NCI-H460 (cell line): ENCODE measurements around the gene CLCN6. TPM values are rescaled to one million over a fixed set of nuclear protein-coding genes. Genes with fewer than 3 reads are reported as not detected.

ENCODE experiments used
- DNase-seq: peaks from one replicate; pipeline ENCODE4 v3.0.0-alpha.2; 2016; ENCODE audit warnings: low read depth; ENCODE audit errors: extremely low read depth
- total RNA-seq: library from RNA; depleted of rRNA; stranded (reverse); fragments of >200 nt; shearing (Covaris generic); gene quantifications from 2 replicates; pipeline ENCODE4 v1.2.3, GENCODE V29; 2014

The CLCN6 gene
- total RNA-seq, 1 experiment from 2014 or later, result 6.5 TPM

DNA sequence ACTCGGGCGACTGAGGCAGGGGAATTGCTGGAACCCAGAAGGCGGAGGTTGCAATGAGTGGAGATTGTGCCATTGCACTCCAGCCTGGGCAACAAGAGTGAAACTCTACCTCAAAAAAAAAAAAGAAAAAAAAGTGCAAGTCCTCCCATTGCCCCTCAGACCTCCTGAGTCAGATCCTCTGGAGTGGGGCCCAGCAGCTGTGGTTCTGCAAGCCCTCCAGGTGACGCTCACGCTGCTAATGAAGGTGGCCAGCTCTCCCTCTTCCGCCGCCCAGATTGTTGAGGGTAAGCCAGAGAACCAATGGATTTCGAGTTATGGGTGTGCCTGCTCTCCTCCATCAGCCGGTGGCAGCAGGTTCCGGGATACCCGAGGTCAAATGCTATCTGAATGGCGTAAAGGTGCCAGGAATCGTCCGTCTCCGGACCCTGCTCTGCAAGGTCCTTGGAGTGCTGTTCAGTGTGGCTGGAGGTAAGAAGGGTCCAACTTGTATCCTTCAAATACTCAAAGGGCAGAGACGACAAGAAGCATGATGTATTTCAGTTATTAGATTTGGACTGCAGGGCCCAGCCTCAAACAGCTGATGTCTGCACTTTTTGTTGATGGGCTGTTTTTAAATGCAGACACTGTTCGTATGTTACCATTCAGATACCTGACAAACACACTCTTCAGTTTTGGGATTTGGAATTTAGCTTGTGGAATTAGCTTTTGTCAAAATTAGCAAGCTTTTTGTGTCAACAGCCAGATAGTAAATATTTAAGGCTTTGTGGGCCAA lies 17.6 kb downstream of the CLCN6 start:
- DNase-seq, result no peak

DNA sequence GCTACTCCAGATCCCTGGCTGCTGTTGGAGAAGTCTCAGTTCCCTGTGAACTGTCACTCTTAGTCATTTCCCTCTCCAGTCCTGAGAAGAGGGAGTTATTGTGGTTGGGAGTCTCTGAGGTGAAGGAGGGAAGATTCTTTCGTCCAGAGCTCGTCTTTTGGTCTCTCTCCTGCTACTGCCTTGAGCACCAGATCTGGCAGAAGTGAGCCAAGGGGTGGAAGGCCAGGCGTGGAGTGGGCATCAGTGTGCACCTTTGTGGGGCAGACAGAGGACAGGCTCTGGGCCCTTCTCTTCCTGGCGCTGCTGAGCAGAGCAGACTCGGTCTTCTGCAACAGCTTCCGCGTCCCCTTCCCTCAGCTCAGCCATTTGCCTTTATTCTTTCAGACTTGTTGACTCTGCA lies 19.1 kb downstream of the CLCN6 start:
- no peak for DNase-seq

DNA sequence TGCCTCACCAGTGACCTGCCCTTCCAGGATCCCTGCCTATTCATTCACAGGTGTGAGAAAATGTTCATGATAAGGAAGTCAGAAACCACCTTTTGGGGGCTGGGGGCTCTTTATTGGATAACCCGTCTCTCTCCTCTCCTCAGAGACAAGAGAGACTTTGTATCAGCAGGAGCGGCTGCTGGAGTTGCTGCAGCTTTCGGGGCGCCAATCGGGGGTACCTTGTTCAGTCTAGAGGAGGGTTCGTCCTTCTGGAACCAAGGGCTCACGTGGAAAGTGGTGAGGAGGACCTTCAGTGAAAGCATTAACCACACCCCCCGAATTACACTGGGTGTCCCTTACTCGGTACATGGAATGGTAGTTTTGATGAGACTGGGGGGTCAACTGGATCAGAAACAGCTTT lies 21.0 kb downstream of the CLCN6 start:
- DNase-seq, result no peak

DNA sequence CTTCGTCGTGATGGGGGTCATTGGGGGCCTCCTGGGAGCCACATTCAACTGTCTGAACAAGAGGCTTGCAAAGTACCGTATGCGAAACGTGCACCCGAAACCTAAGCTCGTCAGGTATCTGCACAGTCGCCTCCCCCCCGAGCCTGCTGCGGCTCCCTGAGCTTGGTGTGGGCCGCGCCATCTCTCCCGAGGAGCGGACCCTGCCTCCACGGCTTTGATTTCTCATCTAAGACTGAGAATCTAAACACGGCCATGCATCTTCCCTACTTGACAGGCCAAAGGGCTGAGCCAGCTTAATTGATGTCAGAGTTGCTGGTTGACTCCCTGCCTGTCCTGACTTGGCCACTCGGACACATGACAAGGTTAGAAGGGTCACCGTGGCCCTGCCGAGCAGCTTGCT lies 22.5 kb downstream of the CLCN6 start:
- DNase-seq, result no peak

DNA sequence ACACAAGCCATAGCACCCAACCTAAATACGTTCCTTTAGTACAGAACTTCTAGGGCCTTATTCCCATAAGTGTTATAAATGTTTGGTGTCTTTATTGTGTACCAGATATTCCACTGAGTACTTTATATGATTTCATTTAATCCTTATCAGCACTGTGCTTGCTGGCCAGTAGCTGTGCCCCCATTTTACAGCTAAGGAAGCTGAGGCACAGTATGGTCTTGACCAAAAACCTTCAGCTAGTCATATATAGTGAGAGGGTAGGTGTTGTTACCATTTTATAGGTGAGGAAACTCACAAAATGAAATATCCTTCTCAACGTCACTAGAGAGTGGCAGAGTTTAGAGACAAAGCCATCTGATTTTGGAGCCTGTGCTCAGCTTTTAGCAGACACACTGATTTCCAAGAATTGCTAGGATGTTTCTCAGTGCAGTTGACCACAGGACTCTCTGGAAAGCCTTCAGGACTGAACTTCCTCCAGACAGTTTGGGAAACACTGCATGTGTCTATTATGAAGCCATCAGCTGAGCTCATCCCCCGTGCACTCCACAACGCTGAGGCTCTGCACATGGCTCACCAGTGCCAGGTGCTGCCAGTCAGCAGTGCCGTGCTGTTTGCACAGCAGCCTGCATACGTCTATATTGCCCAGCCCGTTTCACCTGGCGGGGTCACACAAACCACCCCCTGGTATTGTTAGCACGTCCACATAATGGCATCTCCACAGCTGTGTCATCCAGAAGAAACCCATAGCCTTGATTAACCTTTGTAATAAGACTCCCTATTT lies 26.1 kb downstream of the CLCN6 start:
- no peak for DNase-seq

DNA sequence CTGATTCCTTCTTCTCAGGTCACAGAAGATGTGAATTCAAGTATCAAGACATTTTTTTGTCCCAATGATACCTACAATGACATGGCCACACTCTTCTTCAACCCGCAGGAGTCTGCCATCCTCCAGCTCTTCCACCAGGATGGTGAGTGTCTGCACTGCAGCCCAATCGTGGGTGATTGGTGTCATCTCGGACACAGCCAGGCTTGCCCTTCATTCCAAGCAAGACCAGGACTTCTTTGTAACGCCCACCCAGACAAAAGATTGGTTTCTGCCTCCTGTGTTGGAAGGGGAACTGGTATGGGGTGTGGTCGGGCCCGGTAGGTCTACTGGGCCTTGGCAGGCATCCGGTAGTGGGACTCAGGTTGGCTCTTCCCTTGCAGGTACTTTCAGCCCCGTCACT lies 27.5 kb downstream of the CLCN6 start:
- DNase-seq, result no peak

DNA sequence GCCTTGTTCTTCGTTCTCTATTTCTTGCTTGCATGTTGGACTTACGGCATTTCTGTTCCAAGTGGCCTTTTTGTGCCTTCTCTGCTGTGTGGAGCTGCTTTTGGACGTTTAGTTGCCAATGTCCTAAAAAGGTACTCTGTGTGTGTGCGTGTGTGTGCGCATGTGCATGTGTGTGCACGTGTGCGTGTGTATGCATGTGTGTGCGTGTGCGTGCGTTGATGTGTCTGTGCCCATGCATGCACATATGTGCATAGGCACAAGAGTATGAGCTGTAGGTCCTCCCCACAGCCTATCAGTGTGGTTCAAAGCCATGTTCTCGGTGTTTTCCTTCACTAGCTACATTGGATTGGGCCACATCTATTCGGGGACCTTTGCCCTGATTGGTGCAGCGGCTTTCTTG lies 27.9 kb downstream of the CLCN6 start:
- no peak for DNase-seq

DNA sequence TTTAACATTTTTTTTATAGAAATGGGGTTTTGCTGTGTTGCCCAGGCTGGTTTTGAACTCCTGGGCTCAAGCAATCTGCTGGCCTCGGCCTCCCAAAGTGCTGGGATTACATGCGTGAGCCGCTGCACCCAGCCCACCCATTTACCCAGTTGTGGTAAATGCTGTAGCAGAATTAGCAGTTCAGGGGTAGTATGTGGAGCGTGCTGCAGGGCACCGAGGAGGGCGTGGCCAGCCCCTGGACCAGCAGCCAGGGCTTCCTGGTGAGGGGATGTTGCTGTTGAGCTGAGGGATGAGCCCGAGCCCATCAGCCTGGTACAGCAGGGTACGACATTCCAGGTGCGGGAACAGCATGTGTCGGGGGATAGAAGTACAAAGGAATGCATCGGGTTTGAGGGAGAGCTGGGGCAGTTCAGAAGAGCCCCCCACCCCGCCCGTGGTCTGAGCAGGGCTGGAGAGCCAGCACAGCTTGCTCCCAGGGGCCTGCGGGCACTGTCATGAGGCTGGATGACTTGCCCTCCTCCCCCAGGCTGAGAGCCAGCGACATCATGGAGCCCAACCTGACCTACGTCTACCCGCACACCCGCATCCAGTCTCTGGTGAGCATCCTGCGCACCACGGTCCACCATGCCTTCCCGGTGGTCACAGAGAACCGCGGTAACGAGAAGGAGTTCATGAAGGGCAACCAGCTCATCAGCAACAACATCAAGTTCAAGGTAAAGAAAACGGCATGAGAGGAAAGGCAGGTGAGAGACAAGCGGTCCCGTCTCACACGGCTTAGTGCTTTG lies 29.6 kb downstream of the CLCN6 start:
- DNase-seq, result no peak

DNA sequence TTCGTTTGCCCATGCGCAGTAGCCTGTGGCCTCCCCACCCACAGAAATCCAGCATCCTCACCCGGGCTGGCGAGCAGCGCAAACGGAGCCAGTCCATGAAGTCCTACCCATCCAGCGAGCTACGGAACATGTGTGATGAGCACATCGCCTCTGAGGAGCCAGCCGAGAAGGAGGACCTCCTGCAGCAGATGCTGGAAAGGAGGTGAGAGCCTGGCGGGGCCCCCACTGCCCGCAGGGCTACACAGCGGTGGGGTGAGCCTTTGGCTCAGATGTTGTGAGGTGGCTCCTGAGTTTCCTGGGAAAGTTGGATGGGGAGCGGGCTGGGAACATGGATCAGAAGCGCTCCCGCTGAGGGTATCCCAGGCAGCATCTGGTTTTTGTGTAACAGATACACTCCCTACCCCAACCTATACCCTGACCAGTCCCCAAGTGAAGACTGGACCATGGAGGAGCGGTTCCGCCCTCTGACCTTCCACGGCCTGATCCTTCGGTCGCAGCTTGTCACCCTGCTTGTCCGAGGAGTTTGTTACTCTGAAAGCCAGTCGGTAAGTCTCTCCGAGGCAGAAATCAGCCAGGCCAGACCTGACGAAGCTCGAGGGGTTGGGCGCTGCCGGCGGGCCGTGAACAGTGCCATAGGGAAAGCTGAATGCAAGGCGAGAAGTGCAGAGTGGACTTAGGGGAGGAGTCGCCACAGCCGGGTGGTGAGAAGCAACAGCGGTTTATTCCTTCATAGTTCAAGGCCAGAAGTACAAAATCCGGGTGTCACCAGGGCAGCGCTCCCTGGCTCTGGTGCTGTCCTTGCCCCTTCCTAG lies 31.2 kb downstream of the CLCN6 start:
- no peak for DNase-seq

DNA sequence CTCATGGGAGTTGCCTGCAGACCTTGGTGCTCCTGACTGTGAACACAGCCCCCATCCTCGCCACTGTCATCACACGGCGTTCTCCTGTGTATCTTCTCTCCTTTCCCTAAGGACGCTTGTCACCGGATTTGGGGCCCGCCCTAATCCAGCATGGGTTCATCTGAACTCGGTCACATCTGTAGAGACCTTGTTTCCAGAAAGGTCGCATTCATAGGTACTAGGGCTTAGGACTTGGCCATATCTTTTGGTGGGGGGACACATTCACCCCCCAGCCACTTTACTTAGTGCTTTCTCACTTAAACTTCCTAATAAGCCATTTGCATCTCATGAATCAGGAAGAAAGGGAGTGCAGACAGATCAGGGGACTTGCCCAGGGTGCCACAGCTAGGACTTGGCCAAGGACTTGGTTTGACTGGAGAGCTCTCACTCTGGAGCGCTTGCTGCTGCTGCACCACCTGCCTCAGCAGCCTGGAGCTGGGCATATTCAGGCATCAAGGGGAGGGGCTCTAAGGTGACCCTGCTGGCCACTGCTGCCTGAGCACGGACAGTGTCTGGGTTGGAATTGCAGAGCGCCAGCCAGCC lies 31.9 kb downstream of the CLCN6 start:
- no peak for DNase-seq

DNA sequence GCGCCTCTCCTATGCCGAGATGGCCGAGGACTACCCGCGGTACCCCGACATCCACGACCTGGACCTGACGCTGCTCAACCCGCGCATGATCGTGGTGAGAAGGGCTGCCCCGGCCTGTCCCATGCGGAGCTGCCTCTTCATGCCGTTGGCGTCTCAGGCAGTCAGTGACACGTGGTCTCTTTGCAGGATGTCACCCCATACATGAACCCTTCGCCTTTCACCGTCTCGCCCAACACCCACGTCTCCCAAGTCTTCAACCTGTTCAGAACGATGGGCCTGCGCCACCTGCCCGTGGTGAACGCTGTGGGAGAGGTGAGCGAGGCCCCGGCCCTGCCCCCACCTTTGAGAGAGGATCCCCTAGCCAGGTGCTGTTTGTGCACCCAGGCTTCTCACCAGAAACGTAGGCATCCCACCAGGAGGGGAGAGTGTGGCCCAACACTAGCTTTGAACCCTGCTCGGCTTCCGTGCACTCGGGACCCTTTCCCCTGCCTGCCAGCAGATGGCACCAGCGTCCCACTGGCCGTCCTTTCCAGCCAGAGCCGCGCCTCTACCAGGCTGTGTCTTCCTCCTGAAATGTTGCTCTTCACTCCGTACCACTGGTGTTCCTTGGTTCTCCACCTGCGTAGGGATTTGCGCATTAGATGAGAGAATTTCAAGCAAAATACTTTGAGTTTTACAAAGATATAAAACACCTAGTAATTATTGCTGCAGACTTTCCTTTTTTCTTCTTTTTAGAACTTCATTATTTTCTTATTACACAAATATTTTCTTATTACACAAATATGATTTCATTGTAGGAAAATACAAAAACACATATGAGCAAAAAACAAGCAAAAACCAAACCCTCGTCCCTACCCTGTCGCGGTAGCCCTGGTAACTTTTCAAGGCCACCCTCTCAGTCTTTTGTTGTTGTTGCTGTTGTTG lies 32.6 kb downstream of the CLCN6 start:
- peak; percentile 42 for DNase-seq

DNA sequence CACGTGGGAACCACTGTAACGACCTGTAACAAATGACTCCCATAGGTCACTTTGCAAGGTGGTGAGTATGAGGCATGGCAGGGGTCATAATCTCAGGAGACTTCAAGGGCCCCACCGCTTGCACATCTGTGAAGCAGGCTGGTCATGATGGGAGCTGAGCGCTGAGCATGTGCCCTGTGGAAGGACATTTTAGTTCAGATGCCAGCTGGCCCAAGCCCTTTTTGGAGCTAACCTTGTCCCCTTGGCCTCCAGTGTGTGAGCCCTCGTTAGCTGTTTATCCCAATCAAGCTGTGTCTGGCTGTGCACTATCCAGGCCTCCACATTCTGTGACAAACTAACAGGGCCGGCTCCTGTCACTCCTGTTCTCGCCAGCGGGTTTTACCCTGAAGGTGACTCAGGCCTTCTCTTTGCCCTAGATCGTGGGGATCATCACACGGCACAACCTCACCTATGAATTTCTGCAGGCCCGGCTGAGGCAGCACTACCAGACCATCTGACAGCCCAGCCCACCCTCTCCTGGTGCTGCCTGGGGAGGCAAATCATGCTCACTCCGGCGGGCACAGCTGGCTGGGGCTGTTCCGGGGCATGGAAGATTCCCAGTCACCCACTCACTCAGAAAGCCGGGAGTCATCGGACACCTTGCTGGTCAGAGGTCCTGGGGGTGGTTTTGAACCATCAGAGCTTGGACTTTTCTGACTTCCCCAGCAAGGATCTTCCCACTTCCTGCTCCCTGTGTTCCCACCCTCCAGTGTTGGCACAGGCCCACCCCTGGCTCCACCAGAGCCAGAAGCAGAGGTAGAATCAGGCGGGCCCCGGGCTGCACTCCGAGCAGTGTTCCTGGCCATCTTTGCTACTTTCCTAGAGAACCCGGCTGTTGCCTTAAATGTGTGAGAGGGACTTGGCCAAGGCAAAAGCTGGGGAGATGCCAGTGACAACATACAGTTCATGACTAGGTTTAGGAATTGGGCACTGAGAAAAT lies 34.0 kb downstream of the CLCN6 start:
- no peak for DNase-seq

DNA sequence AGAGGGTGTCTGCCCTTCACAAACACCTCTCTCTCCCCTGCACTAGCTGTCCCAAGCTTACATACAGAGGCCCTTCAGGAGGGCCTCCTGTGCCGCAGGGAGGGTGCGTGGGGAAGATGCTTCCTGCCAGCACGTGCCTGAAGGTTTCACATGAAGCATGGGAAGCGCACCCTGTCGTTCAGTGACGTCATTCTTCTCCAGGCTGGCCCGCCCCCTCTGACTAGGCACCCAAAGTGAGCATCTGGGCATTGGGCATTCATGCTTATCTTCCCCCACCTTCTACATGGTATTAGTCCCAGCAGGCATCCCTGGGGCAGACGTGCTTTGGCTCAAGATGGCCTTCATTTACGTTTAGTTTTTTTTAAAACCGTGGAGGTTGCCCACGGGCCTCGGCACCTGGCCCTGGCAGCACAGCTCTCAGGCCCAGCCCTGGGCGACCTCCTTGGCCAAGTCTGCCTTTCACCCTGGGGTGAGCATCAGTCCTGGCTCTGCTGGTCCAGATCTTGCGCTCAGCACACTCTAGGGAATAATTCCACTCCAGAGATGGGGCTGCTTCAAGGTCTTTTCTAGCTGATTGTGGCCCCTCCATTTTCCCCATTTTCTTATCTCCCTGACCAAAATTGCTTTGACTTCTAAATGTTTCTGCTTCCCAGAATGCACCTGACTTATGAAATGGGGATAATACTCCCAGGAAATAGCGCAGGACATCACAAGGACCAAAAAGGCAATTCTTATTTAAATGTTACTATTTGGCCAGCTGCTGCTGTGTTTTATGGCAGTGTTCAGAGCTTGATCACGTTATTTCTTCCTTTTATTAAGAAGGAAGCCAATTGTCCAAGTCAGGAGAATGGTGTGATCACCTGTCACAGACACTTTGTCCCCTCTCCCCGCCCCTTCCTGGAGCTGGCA lies 35.5 kb downstream of the CLCN6 start:
- no peak for DNase-seq

DNA sequence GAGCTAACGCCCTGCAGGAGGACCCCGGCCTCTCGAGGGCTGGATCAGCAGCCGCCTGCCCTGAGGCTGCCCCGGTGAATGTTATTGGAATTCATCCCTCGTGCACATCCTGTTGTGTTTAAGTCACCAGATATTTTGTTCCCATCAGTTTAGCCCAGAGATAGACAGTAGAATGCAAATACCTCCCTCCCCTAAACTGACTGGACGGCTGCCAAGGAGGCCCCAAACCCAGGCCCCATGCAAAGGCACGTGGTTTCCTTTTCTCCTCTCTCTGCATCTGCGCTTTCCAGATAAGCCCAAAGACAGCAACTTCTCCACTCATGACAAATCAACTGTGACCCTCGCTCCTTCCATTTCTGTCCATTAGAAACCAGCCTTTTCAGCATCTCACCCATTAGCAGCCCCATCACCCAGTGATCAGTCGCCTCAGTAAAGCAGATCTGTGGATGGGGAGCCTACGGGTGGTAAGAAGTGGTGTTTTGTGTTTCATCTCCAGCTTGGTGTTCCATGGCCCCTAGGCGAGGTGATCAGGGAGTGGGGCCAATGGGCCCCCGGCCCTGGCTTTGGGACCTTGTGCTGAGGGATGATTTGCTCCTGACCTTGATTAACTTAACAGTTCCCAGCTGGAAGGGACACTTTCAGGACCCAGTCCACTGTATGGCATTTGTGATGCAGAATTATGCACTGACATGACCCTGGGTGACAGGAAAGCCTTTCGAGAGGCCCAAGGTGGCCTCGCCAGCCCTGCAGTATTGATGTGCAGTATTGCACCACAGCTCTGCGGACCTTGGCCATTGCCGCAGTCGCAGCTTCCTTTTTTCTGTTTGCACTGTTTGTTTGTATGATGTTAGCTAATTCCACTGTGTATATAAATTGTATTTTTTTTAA lies 36.4 kb downstream of the CLCN6 start:
- no peak for DNase-seq

DNA sequence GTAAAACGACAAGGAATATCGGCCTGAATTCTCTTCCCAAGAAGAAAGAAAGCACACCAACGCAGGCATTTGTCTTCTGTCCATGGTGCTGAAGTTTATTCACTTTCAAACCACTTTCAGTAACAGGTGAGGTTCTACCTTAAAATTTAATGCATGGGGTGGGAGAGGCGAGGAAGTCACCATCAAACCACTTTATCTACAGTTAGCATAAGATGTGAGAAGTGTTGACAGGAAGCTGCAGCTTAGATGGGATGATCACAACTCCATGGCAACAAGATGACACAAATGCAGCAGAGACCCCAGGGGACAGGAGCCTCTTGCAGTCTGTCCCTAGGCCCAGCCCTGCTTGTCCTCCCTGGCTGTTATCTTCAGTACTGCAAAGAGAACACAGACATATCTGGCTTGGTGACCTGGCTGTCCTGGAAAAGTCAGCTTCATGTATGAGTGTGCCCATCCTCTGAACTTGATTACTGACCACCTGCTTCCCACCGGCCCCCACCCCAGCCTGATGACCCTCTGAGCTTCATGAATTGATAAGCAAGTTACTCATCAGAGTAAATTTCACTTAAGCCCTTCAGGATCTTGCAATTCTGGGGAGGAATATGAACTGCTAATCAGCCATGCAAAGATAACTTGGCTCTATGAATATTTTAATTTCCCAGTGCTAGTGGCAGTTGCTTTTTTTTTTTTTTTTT lies 39.8 kb downstream of the CLCN6 start:
- DNase-seq, result no peak
